Sigmoid colon (tissue), 4 donors: Measurements from ENCODE around the gene BBS2.

Experiments
- CTCF ChIP-seq, 4 experiments: fragments of 450-650 bp in 3 of 4; fragments of 200-600 bp in 1 of 4; IDR thresholded peaks; one replicate each; pipeline ENCODE4 v1.5.1; 2016 to 2019; ENCODE audit warnings: antibody characterized with exemption in 4 of 4, mild to moderate bottlenecking in 3 of 4, moderate library complexity in 2 of 4
- EP300 ChIP-seq, 4 donors: sonication (generic); formaldehyde crosslinking; IDR thresholded peaks; one replicate each; pipeline ENCODE4 v1.6.1; 2017; ENCODE audit warnings: antibody characterized with exemption in 4 of 4
- POLR2A ChIP-seq, 2 donors: fragments of 450-650 bp; IDR thresholded peaks; one replicate each; pipeline ENCODE4 v1.6.1; 2016; ENCODE audit warnings: antibody characterized with exemption in 2 of 2, mild to moderate bottlenecking in 2 of 2, moderate library complexity in 2 of 2
- POLR2AphosphoS5 ChIP-seq, 4 donors: sonication (generic); formaldehyde crosslinking; IDR thresholded peaks; one replicate each; pipeline ENCODE4 v1.6.1; 2017; ENCODE audit warnings: antibody characterized with exemption in 4 of 4

GRCh38 chr16:56460101-56460500 is 59.7 kb downstream of the BBS2 start:
- TF ChIP-seq POLR2AphosphoS5 (IDR thresholded peaks at IDR 0.05), result no peak
- no peak for TF ChIP-seq CTCF (IDR thresholded peaks at IDR 0.05)
- no peak for TF ChIP-seq POLR2A (IDR thresholded peaks at IDR 0.05)
- TF ChIP-seq EP300 (IDR thresholded peaks at IDR 0.05), result no peak
